Hippocampal formation (tissue), 2 donors: ENCODE measurements around the gene SORCS1.

Source experiments
- DNase-seq, 2 donors: peaks; one replicate each; lab custom pipeline; 2025; lab: John Stamatoyannopoulos, UW

Gene SORCS1

DNA sequence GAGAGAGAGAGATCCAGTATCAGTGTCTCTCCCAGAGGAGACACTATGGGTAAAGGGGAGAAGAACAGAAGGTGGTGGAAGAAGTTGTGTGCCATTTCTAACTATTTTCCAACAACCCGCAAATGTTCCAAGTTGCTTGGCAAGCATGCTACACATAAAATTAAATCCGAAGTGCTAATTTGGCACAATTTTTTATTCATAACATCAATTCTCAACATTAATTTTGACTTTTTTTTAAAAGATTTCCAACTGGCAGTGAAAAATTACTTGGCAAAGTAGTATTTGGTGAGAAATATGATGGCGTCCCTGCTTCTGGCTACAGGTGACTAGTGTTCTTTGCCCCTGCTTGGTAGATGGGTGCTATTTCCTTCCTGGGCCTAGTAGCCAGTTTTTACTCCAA, 622.0 kb downstream of the SORCS1 start:
- DNase-seq, result no peak

DNA sequence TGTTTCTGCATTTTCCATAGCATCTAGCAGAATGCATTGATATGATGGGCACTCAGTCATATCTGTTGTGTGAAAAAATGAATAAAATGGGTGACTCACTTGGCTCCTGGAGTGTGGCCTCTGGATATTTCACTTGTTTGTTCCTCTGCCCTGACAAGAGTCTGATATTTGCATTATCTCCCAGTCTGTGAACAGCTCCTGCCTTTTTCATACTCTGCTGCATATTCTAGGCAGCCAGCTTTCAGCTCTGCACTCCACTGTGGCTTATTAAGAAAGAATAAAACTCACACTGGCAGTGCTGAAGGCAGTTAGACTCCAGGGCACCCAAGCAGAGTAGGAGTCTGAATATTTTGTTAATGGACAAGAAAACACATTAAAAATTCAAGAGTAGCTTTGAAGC, 623.9 kb downstream of the SORCS1 start:
- no peak for DNase-seq

DNA sequence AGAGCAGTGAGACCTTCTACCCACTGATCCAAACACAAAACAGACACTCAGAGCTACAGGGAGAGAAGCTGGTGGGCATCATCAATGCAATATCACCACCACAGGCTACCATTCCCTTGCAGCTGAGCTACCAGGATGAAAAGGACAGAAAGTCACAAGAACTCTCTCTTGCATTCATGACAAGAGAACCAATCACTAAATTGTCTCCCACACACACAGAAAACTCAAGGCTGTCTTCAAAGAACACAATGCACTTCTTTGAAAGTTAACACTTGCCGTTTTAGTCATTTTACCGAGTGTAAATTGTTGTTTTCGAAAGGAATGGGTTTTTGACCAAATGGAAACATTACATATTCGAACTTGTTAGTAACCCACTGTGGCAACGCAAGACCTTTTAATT, 626.6 kb downstream of the SORCS1 start:
- DNase-seq, result no peak

DNA sequence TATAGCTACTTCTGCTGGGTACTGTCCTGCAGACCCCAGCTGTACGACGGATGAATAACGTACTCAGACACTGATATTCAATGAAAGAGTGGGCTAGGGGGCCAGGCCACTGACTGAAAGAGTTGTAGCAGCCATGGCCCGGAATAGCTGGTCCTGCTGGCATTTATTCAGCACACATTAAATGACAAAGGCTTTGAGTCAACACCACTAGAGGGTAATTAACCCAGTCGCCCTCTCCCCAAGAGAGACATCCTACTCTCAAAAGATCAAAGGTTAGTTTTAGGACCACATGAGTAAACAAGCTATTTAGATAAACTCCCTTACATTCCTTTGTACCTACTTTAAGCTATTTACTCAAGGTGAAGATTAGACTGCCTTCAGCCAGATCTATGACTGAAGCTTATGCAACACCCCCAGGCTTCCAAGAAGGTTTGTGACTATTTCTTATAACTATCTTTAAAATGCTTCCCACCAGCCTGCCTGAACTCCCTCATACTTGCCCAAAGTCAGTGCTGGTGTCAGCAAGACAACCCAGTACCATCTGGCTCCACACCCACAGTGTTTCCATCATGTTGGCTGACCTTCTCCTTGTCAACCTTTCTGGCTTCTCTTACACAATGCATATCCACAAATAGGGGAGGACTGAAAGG, 629.1 kb downstream of the SORCS1 start:
- no peak for DNase-seq

DNA sequence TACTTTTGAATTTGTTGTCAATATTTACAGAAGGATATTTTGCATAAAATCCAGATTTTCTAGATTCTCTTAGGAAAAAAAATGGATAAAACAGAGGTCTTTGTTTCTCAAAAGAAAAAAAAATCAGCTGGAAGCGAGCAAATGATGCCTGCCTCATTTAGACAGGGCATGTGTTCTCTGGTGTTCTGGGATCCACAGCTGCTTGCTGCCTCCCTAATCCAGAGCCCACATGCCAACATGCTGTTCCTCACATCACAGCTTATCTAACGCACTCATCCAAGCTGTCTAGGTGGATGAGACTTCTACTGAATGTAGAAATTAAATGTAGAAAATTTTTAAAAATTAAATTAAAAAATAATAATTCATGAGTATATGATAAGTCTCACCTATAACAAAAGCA, 630.1 kb downstream of the SORCS1 start:
- DNase-seq, result no peak

DNA sequence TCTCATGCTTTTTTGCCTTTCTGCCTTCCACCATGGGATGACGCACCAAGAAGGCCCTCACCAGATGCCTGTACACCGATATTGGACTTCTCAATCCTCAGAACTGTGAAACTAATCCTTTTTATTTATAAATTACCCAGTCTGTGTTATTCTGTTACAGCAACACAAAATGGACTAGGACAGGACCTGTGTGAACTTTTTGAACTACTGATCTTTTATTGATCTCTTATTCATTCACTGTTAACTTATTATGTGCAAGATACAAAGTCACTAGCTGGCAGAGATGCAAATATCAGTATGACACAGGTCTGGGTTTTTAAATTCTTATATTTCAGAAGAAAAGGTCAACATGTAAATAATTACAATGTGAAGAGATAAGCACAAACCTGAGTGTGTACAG, 635.8 kb downstream of the SORCS1 start:
- no peak for DNase-seq

DNA sequence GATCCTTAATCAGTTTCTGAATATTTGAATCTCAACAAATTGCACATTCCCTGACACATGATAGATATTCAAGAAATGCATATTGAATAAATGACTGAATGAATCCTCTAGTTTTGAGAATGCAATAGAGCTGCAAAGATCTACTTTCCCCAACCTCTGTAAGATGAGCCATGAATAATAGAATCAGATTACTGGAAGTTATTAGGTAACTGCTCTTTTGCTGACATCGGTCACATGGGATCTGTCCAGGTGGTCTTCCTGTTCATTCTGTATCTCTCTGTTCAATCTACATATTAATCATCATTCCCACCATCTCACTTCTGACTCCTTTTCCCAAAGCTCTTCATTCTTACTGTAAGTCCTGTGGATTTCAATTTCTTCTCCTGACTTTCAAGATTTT, 638.7 kb downstream of the SORCS1 start:
- no peak for DNase-seq
